K562 (cell line): ENCODE measurements around the gene ZNF593OS. TPM values are rescaled to one million over a fixed set of nuclear protein-coding genes. Genes with fewer than 3 reads are reported as not detected.

Experiments
- BRF1 ChIP-seq: IDR thresholded peaks from 3 replicates; pipeline ENCODE4 v1.6.1; 2011; ENCODE audit warnings: borderline replicate concordance, mild to moderate bottlenecking; ENCODE audit not compliant: insufficient read length; ENCODE audit errors: extremely low read depth
- CHD2 ChIP-seq: IDR thresholded peaks from 2 replicates; pipeline ENCODE4 v1.6.1; 2011; ENCODE audit warnings: low read depth, low read length
- CTCF ChIP-seq, 3 experiments: IDR thresholded peaks in 2 of 3; conservative IDR thresholded peaks in 1 of 3; 2 replicates each; pipeline ENCODE4 v1.5.1; 2011 to 2012; ENCODE audit warnings: low read length in 3 of 3, mild to moderate bottlenecking in 3 of 3, control low read depth in 2 of 3, improper control_type of control experiment in 1 of 3, inconsistent platforms in 1 of 3, low read depth in 1 of 3, mixed read lengths in 1 of 3, moderate library complexity in 1 of 3; ENCODE audit not compliant: insufficient read depth in 2 of 3
- ESRRA ChIP-seq: fragments of 450-650 bp; IDR thresholded peaks from 2 replicates; pipeline ENCODE4 v1.6.1; 2014; ENCODE audit warnings: low read depth, mild to moderate bottlenecking, moderate library complexity, borderline replicate concordance
- EWSR1 ChIP-seq: fragments of 450-650 bp; IDR thresholded peaks from 2 replicates; pipeline ENCODE4 v1.6.1; 2018; ENCODE audit warnings: borderline replicate concordance, mild to moderate bottlenecking, low read depth, moderate library complexity; ENCODE audit not compliant: partially characterized antibody
- FOXM1 ChIP-seq, 2 experiments: fragments of 450-650 bp in 1 of 2; sonication (generic) in 1 of 2; formaldehyde crosslinking in 1 of 2; IDR thresholded peaks; 2 replicates each; pipeline versions ENCODE4 v1.6.1 to v1.9.0; 2017 to 2022; ENCODE audit warnings: low read depth in 2 of 2, mild to moderate bottlenecking in 2 of 2, missing genetic modification reagents in 1 of 2, moderate library complexity in 1 of 2
- FOXO4 ChIP-seq: fragments of 450-650 bp; formaldehyde crosslinking; IDR thresholded peaks from 2 replicates; pipeline ENCODE4 v1.4.0; 2020; ENCODE audit warnings: mild to moderate bottlenecking, moderate library complexity
- MCM2 ChIP-seq: fragments of 450-650 bp; IDR thresholded peaks from 2 replicates; pipeline ENCODE4 v1.6.1; 2017; ENCODE audit warnings: low read depth, mild to moderate bottlenecking
- NEUROD1 ChIP-seq: fragments of 150-350 bp; IDR thresholded peaks from 2 replicates; pipeline ENCODE4 v1.6.1; 2014; ENCODE audit warnings: borderline replicate concordance, low read length, low read depth; ENCODE audit not compliant: partially characterized antibody
- NFE2L1 ChIP-seq: fragments of 450-650 bp; IDR thresholded peaks from 2 replicates; pipeline ENCODE4 v1.6.1; 2016; ENCODE audit warnings: missing genetic modification characterization, low read depth, mild to moderate bottlenecking, missing compliant biosample characterization, moderate library complexity, borderline replicate concordance
- NFIX ChIP-seq: fragments of 250-450 bp; sonication (Bioruptor Pico); IDR thresholded peaks from 2 replicates; pipeline ENCODE4 v1.4.0; 2020; ENCODE audit warnings: low read depth, mild to moderate bottlenecking, moderate library complexity
- NR1H2 ChIP-seq: sonication (generic); formaldehyde crosslinking; IDR thresholded peaks from 2 replicates; pipeline ENCODE4 v1.4.0; 2020; ENCODE audit warnings: mild to moderate bottlenecking, missing genetic modification reagents
- PCBP2 ChIP-seq: fragments of 200-400 bp; formaldehyde crosslinking; IDR thresholded peaks from 2 replicates; pipeline ENCODE4 v1.6.1; 2018; ENCODE audit warnings: low read length, low read depth, mild to moderate bottlenecking, moderate library complexity; ENCODE audit not compliant: poor library complexity, severe bottlenecking
- PHB ChIP-seq: fragments of 250-450 bp; sonication (Bioruptor Pico); IDR thresholded peaks from 2 replicates; pipeline ENCODE4 v1.5.0; 2021
- RAD51 ChIP-seq: fragments of 450-650 bp; IDR thresholded peaks from 2 replicates; pipeline ENCODE4 v1.7.1; 2016; ENCODE audit warnings: low read depth, mild to moderate bottlenecking, borderline replicate concordance
- ZKSCAN1 ChIP-seq: fragments of 150-350 bp; IDR thresholded peaks from 2 replicates; pipeline ENCODE4 v1.6.1; 2016; ENCODE audit warnings: low read depth, low read length
- ZMIZ1 ChIP-seq, 2 experiments: fragments of 150-350 bp in 1 of 2; IDR thresholded peaks; 2 replicates each; pipeline ENCODE4 v1.6.1; 2012 to 2016; ENCODE audit warnings: low read depth in 2 of 2, low read length in 2 of 2, mild to moderate bottlenecking in 1 of 2, moderate library complexity in 1 of 2
- ZNF12 ChIP-seq: sonication (generic); formaldehyde crosslinking; IDR thresholded peaks from 2 replicates; pipeline ENCODE4 v1.4.0; 2020; ENCODE audit warnings: mild to moderate bottlenecking, missing genetic modification reagents
- ZNF778 ChIP-seq: fragments of 450-650 bp; formaldehyde crosslinking; IDR thresholded peaks from 2 replicates; pipeline ENCODE4 v1.4.0; 2020; ENCODE audit warnings: mild to moderate bottlenecking, moderate library complexity
- polyA plus RNA-seq, 8 experiments: library from polyadenylated mRNA; depleted of rRNA in 4 of 8; stranded (reverse) in 5 of 8; unstranded in 3 of 8; fragments of >200 nt; fragmentation: Nextera tagmentation in 2 of 8; fragmentation: Illumina TruSeq in 1 of 8; extraction: Ambion mirVana in 2 of 8; extraction: Trizol in 1 of 8; gene quantifications; 2 replicates each; pipeline versions ENCODE4 v1.2.1 to v1.2.3, GENCODE V29; 2011 to 2014; ENCODE audit warnings: inconsistent platforms in 1 of 8, missing spikeins in 1 of 8
- total RNA-seq, 7 experiments: library from RNA; depleted of rRNA in 6 of 7; stranded (reverse); fragments of >200 nt in 6 of 7; fragmentation: Illumina TruSeq in 2 of 7; extraction: Trizol in 2 of 7; gene quantifications; 2 replicates each; pipeline versions ENCODE4 v1.2.1 to v1.2.3, GENCODE V29; 2011 to 2021; ENCODE audit warnings: low replicate concordance in 1 of 7

ZNF593OS gene
- total and polyA plus RNA-seq, 9 of the 15 experiments (the other 6 are each of a cell fraction or from before 2014, with no cell fraction given), result 0.24 to 0.27 TPM; not detected in 7

- TF ChIP-seq PHB, result no peak
- 0 out of 2 replicates have a peak, but pooled peaks have one; percentile 25 for TF ChIP-seq ZKSCAN1
- TF ChIP-seq ZNF12 (CRISPR knock-in tag), result no peak
- no peak; the same call in 1 of the 2 replicates for TF ChIP-seq CHD2
- TF ChIP-seq NEUROD1, result no peak
- TF ChIP-seq MCM2, result no peak
- no peak for TF ChIP-seq EWSR1
- no peak for TF ChIP-seq ZMIZ1 (IDR thresholded peaks at IDR 0.05; ENCODE audit: low read depth in 2 of 2, low read length in 2 of 2)
- TF ChIP-seq FOXO4 (CRISPR knock-in tag), result 0 out of 2 replicates have a peak, but pooled peaks have one; percentile 8
- no peak for TF ChIP-seq NR1H2 (CRISPR knock-in tag)
- no peak for TF ChIP-seq ZNF778 (CRISPR knock-in tag)
- TF ChIP-seq NFE2L1 (tag), result no peak
- TF ChIP-seq NFIX (CRISPR knock-in tag), result no peak
- TF ChIP-seq BRF1, result no peak
- no peak for TF ChIP-seq PCBP2
- 0 out of 2 replicates have a peak, but pooled peaks have one; percentile 11 for TF ChIP-seq ESRRA
- 0 out of 2 replicates have a peak, but pooled peaks have one; percentile 22 for TF ChIP-seq RAD51
- peak; percentile 60; the same call in 1 of the 2 replicates for TF ChIP-seq FOXM1 (IDR thresholded peaks at IDR 0.05; ENCODE audit: low read depth)
- no peak for TF ChIP-seq FOXM1 (CRISPR knock-in tag; IDR thresholded peaks at IDR 0.05; ENCODE audit: low read depth)
- no peak; a peak in 1 of 6 replicates for TF ChIP-seq CTCF (IDR thresholded peaks at IDR 0.05 in 2 of 3, conservative IDR thresholded peaks at IDR 0.05 in 1 of 3; ENCODE audit: insufficient read depth in 2 of 3, low read depth in 1 of 3, low read length in 3 of 3)
Observed at GRCh38 chr1:26122988-26123973, 48.4 kb downstream of the ZNF593OS start (continued).
